AG04450 (cell line): ENCODE results near the gene TRAPPC3. TPM values are rescaled to one million over a fixed set of nuclear protein-coding genes. Genes with fewer than 3 reads are reported as not detected.
A peak's percentile ranks its signal among the peaks of the same experiment; 100 is the strongest.

Source experiments
- CTCF ChIA-PET: fragments of 300-600, 350-600 bp; formaldehyde crosslinking; extraction: SDS; loops from one replicate; lab custom pipeline; 2022; ENCODE audit warnings: antibody characterized with exemption, inconsistent platforms; lab: Charles Lee
- POLR2A ChIA-PET: fragments of 350-600 bp; formaldehyde crosslinking; extraction: SDS; loops from one replicate; lab custom pipeline; 2021; ENCODE audit warnings: antibody characterized with exemption, inconsistent platforms; lab: Yijun Ruan, JAX
- DNase-seq: peaks from one replicate; pipeline ENCODE4 v3.0.0-alpha.2; 2011; ENCODE audit warnings: low read depth, low spot score
- H3K27ac ChIP-seq: one replicate; pipeline ENCODE4 v1.5.1; 2012; ENCODE audit warnings: low read depth, low read length, control low read depth
- H3K27me3 ChIP-seq: one replicate; pipeline ENCODE4 v1.6.0; 2012; ENCODE audit warnings: low read length; ENCODE audit not compliant: control insufficient read depth, insufficient read depth
- H3K4me3 ChIP-seq: 2 replicates; pipeline ENCODE4 v1.5.1; 2011; ENCODE audit warnings: mild to moderate bottlenecking, low read depth, low read length, control low read depth
- H3K9me3 ChIP-seq: 2 replicates; pipeline ENCODE4 v1.5.1; 2012; ENCODE audit warnings: low read length; ENCODE audit not compliant: control insufficient read depth, insufficient read depth
- polyA plus RNA-seq: library from polyadenylated mRNA; depleted of rRNA; stranded (reverse); fragments of >200 nt; gene quantifications from 2 replicates; pipeline ENCODE4 v1.2.3, GENCODE V29; 2011
- TF ChIP-seq, protein P1 (sequence below): IDR thresholded peaks from 2 replicates; pipeline ENCODE4 v1.5.1; 2011; ENCODE audit warnings: low read depth, low read length, control low read depth, inconsistent platforms

The TRAPPC3 gene
- polyA plus RNA-seq, 1 experiment, result 92.3 TPM

DNA sequence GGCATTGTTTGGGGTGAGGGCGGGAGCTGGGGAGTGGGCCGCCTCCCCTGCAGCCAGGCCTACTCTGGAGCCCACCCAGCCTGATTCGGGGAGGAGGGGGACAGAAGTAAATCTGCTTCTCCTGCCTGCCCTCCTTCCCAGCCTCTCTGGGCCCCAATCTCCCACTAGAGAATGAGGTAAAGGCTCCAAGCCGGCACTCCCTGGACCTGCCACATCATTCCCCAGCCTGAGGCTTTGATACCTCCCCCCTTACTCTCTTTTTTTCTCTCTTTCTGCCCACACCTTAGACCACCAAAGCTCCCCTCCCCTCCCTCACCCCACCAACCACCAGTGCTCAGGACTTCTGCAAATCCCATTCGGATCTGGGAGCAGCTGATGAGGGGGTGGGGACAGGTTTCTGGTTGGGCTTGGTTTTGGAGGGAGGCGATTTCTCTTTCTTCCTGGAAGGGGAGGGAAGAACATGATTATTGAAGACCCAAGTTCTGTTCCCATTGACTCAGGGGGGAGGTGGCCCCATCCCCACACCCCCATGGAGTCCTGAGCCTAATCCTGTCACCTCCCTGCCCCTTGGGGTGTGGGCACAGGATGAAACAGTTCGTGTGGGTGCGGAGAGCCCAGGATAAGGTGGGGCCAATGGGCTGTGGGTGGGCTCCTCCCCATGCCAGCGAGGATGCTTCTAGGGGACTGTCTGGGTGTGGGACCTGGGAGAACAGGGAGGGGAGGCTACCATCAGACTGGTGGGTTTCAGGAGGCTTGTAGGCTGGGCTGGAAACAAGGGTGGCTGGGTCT is 8.0 kb upstream of the TRAPPC3 start:
- CTCF ChIA-PET, result interaction anchor here (1.8 kb wide), 1 partner anchor 128 kb away, joined by 4 read pairs; no protein-coding TSS in a partner anchor
- H3K27me3 ChIP-seq, result no peaks in the 10 kb centered on the region
- no peaks in the 10 kb centered on the region; the same call in 1 of the 2 replicates for H3K9me3 ChIP-seq
- POLR2A ChIA-PET, result interaction anchor here (0.6 to 2.4 kb wide), 6 partner anchors 9 to 129 kb away, joined by 3 to 9 read pairs (median 4); partner anchors contain the start of gene THRAP3
- TF ChIP-seq, protein P1, sequence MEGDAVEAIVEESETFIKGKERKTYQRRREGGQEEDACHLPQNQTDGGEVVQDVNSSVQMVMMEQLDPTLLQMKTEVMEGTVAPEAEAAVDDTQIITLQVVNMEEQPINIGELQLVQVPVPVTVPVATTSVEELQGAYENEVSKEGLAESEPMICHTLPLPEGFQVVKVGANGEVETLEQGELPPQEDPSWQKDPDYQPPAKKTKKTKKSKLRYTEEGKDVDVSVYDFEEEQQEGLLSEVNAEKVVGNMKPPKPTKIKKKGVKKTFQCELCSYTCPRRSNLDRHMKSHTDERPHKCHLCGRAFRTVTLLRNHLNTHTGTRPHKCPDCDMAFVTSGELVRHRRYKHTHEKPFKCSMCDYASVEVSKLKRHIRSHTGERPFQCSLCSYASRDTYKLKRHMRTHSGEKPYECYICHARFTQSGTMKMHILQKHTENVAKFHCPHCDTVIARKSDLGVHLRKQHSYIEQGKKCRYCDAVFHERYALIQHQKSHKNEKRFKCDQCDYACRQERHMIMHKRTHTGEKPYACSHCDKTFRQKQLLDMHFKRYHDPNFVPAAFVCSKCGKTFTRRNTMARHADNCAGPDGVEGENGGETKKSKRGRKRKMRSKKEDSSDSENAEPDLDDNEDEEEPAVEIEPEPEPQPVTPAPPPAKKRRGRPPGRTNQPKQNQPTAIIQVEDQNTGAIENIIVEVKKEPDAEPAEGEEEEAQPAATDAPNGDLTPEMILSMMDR, result no peak
- DNase-seq, result no peak
- peak overlapping the region; percentile 65 for H3K27ac ChIP-seq
- H3K4me3 ChIP-seq, result peak overlapping the region; percentile 94

DNA sequence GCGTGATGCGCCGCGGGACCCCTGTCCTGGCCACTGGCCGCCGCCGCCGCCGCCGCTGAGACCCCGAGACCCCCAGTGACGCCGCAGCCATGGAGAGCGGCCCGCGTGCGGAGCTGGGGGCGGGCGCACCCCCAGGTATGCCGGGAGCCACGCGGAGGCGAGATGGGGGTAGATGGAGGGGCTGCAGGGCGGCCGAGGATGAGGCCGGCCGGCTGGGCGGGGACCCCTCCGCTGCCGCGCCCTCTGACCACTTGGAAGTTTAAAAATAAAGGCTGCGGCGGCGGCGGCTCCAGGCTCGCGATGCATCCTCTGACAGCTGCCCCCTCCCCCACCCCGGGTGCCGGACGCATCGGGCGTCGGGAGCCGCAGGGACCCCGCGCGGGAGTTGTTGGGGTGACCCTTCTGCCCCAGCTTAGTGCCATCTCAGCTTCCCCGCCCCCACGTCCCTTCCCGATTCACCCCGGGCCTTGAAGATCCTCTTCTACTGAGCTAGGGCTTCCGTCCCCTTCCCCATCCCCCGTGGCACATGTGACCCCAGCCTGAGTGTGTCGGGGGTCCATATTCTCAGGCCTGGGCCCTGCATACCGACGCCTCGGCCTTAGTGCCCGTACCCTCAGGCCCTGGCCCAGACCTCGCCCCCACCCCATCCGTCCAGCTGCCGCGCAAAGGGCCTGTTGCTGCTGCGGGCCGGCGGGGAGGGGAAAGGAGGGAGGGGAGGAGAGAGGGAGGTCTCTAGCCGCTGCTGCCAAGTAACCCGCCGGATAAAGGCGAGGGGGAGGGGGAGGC is 7.2 kb upstream of the TRAPPC3 start:
- Histone ChIP-seq H3K27me3 (no peaks in the 10 kb centered on the region), H3K9me3 (no peaks in the 10 kb centered on the region; the same call in 1 of the 2 replicates), H3K4me3 (peak overlapping the region; percentile 94), H3K27ac (peak overlapping the region; percentile 65)
- TF ChIP-seq, protein P1, result no peak
- ChIA-PET CTCF (interaction anchor here (1.2 to 1.8 kb wide), 2 partner anchors 129 to 144 kb away, joined by 3 to 4 read pairs; no protein-coding TSS in a partner anchor), POLR2A (interaction anchor here (0.9 to 2.4 kb wide), 5 partner anchors 13 to 129 kb away, joined by 3 to 9 read pairs (median 5); partner anchors contain the start of gene THRAP3)
- DNase-seq, result no peak

DNA sequence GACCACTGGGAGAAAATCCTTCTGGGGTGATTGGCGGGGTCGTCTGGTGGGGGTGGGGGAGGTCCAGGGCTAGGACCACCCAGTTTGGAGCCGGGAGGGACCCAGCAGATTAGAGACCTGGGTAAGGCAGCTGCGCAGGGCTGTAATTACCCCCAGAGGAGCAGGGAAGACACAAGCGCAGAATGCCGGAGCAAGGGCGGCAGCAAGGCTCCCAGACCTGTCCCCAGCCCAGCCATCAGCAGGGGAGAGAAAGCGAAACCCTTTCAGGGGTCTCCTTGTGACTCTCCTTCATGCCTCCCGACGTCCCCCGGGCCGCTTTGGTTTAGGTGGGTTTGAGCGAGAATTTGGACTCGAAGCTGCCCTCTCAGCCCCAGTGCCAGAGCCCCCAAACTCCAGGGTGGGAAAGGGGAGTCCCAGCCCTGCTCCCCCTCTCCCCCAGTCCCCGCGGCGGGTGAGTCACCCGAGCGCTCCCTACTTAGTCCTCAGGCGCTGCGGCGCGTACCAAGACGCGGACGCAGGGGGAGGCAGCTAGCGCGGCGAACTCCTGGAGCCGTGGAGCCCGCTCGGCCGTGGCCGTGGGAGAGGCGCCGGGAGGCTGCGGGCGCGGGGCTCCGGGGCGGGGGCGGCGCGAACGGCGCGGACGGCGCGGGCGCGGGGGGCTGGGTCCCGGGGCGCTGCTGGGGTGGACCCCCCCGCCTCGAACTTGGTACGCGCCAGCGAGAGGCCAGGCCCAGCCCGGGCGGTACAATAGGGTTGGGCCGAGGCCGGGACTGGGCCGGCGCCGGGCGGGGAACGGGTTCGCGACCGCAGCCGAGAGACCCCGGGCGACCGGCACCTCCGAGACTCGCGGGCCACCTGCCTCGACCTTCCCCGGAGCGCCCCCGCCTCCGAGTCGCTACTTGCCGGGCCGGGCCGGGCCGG is 6.4 kb upstream of the TRAPPC3 start, which contains the start of gene MAP7D1:
TSS of gene MAP7D1 (plus strand) at position 753 of the 921 bp plus-strand sequence. CDS start 258 bp downstream, outside the sequence.
- CTCF ChIA-PET, result interaction anchor here (1.2 to 2.5 kb wide), 3 partner anchors 33 to 145 kb away, joined by 3 to 14 read pairs (median 4); no protein-coding TSS in a partner anchor
- Histone ChIP-seq H3K27ac (peak within 1 kb of the TSS; percentile 87), H3K27me3 (no peaks in the 10 kb centered on the region), H3K4me3 (peak within 1 kb of the TSS; percentile 94), H3K9me3 (no peaks in the 10 kb centered on the region; the same call in 1 of the 2 replicates)
- TF ChIP-seq, protein P1, result no peak
- no peak for DNase-seq
- POLR2A ChIA-PET, result interaction anchor here (0.6 to 2.4 kb wide), 6 partner anchors 13 to 130 kb away, joined by 3 to 9 read pairs (median 6); partner anchors contain the start of gene THRAP3

DNA sequence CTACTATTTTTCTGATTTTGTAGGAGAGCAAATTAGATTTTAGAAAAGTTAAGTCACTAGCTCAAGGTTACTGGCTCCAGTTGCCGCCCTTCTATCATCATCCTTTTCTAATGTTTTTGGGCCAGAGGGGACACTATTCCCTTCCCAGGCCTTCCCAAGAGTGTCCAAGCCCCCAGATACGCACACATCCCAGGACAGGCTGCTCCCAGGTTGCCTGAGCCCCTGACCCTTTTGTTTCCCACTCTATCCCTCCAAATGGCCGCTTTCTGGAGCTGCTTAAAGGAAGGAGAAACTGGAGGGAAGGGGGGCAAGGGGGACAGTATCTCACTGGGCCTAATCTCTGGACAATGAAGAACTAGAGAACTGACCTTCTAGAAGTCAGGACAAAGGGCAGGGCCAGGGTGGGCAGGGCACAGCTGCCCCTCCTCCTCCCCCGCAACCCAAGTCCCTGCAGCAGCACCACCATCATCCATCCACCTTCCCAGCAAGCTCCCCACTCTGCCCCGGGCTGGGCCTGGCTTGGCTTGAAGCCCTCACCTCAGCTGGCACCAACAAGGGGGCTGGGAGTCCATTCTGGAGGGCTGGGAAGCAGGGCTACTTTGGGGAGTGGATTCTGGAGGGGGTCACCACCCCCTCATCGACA is 5.6 kb upstream of the TRAPPC3 start:
- no peaks in the 10 kb centered on the region; the same call in 1 of the 2 replicates for H3K9me3 ChIP-seq
- peak overlapping the region; percentile 94 for H3K4me3 ChIP-seq
- TF ChIP-seq, protein P1, result no peak
- H3K27me3 ChIP-seq, result no peaks in the 10 kb centered on the region
- no peak for DNase-seq
- ChIA-PET CTCF (interaction anchor here (0.6 to 2.5 kb wide), 5 partner anchors 13 to 145 kb away, joined by 3 to 14 read pairs (median 4); no protein-coding TSS in a partner anchor), POLR2A (interaction anchor here (0.6 to 2.4 kb wide), 2 partner anchors 33 to 94 kb away, joined by 7 to 9 read pairs; no protein-coding TSS in a partner anchor)
- peak overlapping the region; percentile 87 for H3K27ac ChIP-seq
